NCI-H510A treated with DMSO at 0.1 percent for 48 hours (cell line): ENCODE measurements around the gene FCN3.

ENCODE experiments used
- DNase-seq: peaks from one replicate; lab custom pipeline; 2025; lab: John Stamatoyannopoulos, UW

Gene FCN3

GRCh38 chr1:27358038-27358927 is 16.3 kb downstream of the FCN3 start:
- no peak for DNase-seq

GRCh38 chr1:27357281-27358037 is 17.2 kb downstream of the FCN3 start:
- peak; percentile 53 for DNase-seq

GRCh38 chr1:27356619-27357280 is 17.9 kb downstream of the FCN3 start:
- DNase-seq = no peak

GRCh38 chr1:27356277-27356618 is 18.4 kb downstream of the FCN3 start:
- DNase-seq = no peak

GRCh38 chr1:27355683-27356082 is 18.9 kb downstream of the FCN3 start:
- DNase-seq = no peak

- no peak for DNase-seq
Measured at GRCh38 chr1:27353629-27354028, 21.0 kb downstream of the FCN3 start.

GRCh38 chr1:27353166-27353565 is 21.5 kb downstream of the FCN3 start:
- no peak for DNase-seq

- no peak for DNase-seq
Measured at GRCh38 chr1:27351541-27352107, 23.0 kb downstream of the FCN3 start.

GRCh38 chr1:27350663-27351540 is 23.7 kb downstream of the FCN3 start:
- no peak for DNase-seq

- peak; percentile 57 for DNase-seq
Measured at GRCh38 chr1:27349784-27350662, 24.6 kb downstream of the FCN3 start.

- DNase-seq = peak; percentile 74
Measured at GRCh38 chr1:27348861-27349783, 25.5 kb downstream of the FCN3 start.

GRCh38 chr1:27346991-27347624 is 27.5 kb downstream of the FCN3 start:
- no peak for DNase-seq

- no peak for DNase-seq
Measured at GRCh38 chr1:27346357-27346756, 28.3 kb downstream of the FCN3 start.

GRCh38 chr1:27345272-27345671 is 29.4 kb downstream of the FCN3 start:
- DNase-seq = no peak

- no peak for DNase-seq
Measured at GRCh38 chr1:27343639-27344025, 31.0 kb downstream of the FCN3 start.

- peak; percentile 77 for DNase-seq
Measured at GRCh38 chr1:27342778-27343638, 31.6 kb downstream of the FCN3 start.

GRCh38 chr1:27342391-27342777 is 32.2 kb downstream of the FCN3 start:
- no peak for DNase-seq
